ENCODE measurements around the gene CALU.

DNA sequence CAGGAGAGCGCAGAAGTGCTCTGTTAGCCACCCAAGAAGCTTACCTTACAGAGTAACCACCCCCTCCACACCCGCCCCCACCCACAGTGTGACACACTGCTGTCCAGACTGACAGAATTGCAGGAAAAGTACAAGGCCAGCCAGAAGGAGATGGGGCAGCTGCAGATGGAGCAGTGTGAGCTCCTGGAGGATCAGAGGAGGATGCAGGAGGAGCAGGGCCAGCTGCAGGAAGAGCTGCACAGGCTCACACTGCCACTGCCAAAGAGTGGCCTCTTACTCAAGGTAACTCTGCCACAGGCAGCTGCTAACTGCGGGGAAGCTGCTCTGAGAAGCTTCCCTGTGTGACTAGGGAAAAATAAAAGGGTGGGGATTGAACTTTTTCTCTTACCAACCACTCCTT is 70.2 kb downstream of the CALU start:
- TF ChIP-seq EZH2 (IDR thresholded peaks at IDR 0.05; ENCODE audit: insufficient read depth, poor library complexity, severe bottlenecking) (no peak), EZH2phosphoT487 (IDR thresholded peaks at IDR 0.05; ENCODE audit: insufficient read depth, low read depth) (no peak)

Measured in GM23248 (cell line).